ENCODE data around the gene SCD.

- TF ChIP-seq ZFX (IDR thresholded peaks at IDR 0.05) (0 out of 2 replicates have a peak, but pooled peaks have one; percentile 4), POLR2A (IDR thresholded peaks at IDR 0.05; ENCODE audit: borderline replicate concordance, extremely low read depth, insufficient read depth, insufficient read length) (no peak), ZNF274 (IDR thresholded peaks at IDR 0.05; ENCODE audit: low read depth, low read length) (no peak), POLR2AphosphoS5 (IDR thresholded peaks at IDR 0.05; ENCODE audit: low read depth, low read length) (no peak), EZH2 (IDR thresholded peaks at IDR 0.05) (no peak), CTCF (IDR thresholded peaks at IDR 0.05 in 2 of 3, conservative IDR thresholded peaks at IDR 0.05 in 1 of 3; ENCODE audit: borderline replicate concordance in 1 of 3, insufficient read depth in 1 of 3, low read depth in 2 of 3, low read length in 2 of 3) (no peak), FOSL1 (IDR thresholded peaks at IDR 0.05; ENCODE audit: low read depth) (no peak), SRF (IDR thresholded peaks at IDR 0.05; ENCODE audit: low read depth) (no peak), ZBTB33 (IDR thresholded peaks at IDR 0.05; ENCODE audit: extremely low read depth, insufficient replicate concordance, low read length) (no peak), CEBPB (IDR thresholded peaks at IDR 0.05; ENCODE audit: low read depth) (no peak), MAX (IDR thresholded peaks at IDR 0.05) (no peak)
Measured at GRCh38 chr10:100371482-100372027, 24.5 kb downstream of the SCD start.
